Neural crest cell (in vitro differentiated cells): ENCODE data around the gene ST8SIA1. TPM values are rescaled to one million over a fixed set of nuclear protein-coding genes. Genes with fewer than 3 reads are reported as not detected.

ENCODE experiments used
- DNase-seq: peaks from one replicate; pipeline ENCODE4 v3.0.0; 2021; ENCODE audit warnings: low read depth, mixed read lengths, low spot score
- H3K27ac Mint-ChIP-seq: one replicate; pipeline ENCODE4 v1.8.0; 2021; ENCODE audit warnings: mild to moderate bottlenecking, mixed read lengths; ENCODE audit not compliant: unreplicated experiment
- H3K27me3 Mint-ChIP-seq: 2 replicates; pipeline ENCODE4 v1.8.0; 2021; ENCODE audit warnings: low read depth, mild to moderate bottlenecking, mixed read lengths
- H3K36me3 Mint-ChIP-seq: 2 replicates; pipeline ENCODE4 v1.8.0; 2021; ENCODE audit warnings: low read depth, mild to moderate bottlenecking, mixed read lengths
- H3K4me1 Mint-ChIP-seq: 2 replicates; pipeline ENCODE4 v1.8.0; 2021; ENCODE audit warnings: mixed read lengths
- H3K4me3 Mint-ChIP-seq: one replicate; pipeline ENCODE4 v1.8.0; 2021; ENCODE audit warnings: mild to moderate bottlenecking, mixed read lengths
- H3K9me3 Mint-ChIP-seq: 2 replicates; pipeline ENCODE4 v1.8.0; 2021; ENCODE audit warnings: mixed read lengths
- total RNA-seq: library from RNA; stranded (reverse); gene quantifications from 2 replicates; pipeline ENCODE4 v1.2.1, GENCODE V29; 2021
- TF ChIP-seq, protein P1 (sequence below): fragments of 200-600 bp; sonication (generic); conservative IDR thresholded peaks from 2 replicates; pipeline ENCODE4 v1.5.0; 2021; ENCODE audit warnings: antibody characterized with exemption, mild to moderate bottlenecking

The ST8SIA1 gene
- total RNA-seq, 1 donor from 2014 or later: 62.7 TPM

DNA sequence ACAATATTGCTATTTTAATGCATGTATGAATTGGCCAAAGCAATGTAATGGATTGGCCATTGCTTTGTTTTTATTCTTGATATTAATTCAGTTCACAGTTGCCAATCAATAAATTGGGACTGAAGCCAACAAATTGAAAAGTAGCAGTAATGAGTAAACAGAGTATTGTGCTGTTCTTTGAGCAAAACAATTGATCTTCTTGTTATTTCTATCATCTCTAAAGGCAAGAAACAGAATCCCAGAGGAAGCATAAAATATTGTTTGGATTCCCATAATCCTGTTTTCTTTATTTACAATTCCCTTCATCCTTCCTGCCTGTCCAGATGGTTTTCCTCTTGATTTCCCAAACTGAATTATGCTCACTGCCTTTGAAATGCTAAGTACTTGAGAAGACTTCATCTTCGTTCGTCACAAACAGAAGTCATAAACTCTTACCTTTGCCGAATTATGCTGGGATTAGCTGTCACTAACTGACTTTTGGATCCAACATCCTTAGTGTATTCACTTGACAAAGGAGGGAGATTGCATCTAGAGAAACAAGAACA lies 85.9 kb downstream of the ST8SIA1 start:
- Mint-ChIP-seq H3K27ac (no peak overlapping the region), H3K4me3 (no peak overlapping the region), H3K36me3 (peaks cover 25% of the 10 kb centered on the region), H3K9me3 (no peaks in the 10 kb centered on the region), H3K27me3 (no peaks in the 10 kb centered on the region), H3K4me1 (peaks cover 49% of the 10 kb centered on the region)
- TF ChIP-seq, protein P1, sequence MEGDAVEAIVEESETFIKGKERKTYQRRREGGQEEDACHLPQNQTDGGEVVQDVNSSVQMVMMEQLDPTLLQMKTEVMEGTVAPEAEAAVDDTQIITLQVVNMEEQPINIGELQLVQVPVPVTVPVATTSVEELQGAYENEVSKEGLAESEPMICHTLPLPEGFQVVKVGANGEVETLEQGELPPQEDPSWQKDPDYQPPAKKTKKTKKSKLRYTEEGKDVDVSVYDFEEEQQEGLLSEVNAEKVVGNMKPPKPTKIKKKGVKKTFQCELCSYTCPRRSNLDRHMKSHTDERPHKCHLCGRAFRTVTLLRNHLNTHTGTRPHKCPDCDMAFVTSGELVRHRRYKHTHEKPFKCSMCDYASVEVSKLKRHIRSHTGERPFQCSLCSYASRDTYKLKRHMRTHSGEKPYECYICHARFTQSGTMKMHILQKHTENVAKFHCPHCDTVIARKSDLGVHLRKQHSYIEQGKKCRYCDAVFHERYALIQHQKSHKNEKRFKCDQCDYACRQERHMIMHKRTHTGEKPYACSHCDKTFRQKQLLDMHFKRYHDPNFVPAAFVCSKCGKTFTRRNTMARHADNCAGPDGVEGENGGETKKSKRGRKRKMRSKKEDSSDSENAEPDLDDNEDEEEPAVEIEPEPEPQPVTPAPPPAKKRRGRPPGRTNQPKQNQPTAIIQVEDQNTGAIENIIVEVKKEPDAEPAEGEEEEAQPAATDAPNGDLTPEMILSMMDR: no peak
- DNase-seq: no peak

DNA sequence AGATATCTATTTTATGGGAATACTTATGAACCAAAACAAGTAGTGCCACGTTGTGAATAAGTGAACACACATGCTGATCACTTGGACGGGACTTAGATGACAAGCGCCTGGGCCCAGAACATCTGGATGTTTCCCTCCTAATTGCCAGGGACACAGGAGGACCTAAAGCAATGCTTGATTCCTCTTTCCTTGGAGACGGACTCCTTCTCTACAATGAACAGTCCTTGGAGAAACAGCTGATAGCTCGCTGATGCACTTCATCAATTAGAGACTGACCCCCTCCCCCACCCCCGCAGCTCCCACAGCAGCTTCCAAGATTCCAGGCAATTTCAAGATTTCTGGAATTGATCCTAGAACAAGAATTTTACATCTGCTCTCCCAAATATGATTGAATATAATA lies 86.4 kb downstream of the ST8SIA1 start:
- no peak for DNase-seq
- peak overlapping the region; percentile 75 for H3K27ac Mint-ChIP-seq
- TF ChIP-seq, protein P1: no peak
- peaks cover 22% of the 10 kb centered on the region for H3K36me3 Mint-ChIP-seq
- H3K9me3 Mint-ChIP-seq: no peaks in the 10 kb centered on the region
- peaks cover 50% of the 10 kb centered on the region for H3K4me1 Mint-ChIP-seq
- H3K27me3 Mint-ChIP-seq: no peaks in the 10 kb centered on the region
- H3K4me3 Mint-ChIP-seq: no peak overlapping the region

- Mint-ChIP-seq H3K27me3 (no peaks in the 10 kb centered on the region), H3K27ac (peak overlapping the region; percentile 89), H3K9me3 (no peaks in the 10 kb centered on the region), H3K36me3 (peaks cover 26% of the 10 kb centered on the region), H3K4me3 (peak overlapping the region; percentile 71), H3K4me1 (peaks cover 52% of the 10 kb centered on the region)
- no peak for DNase-seq
- TF ChIP-seq, protein P1: no peak
Observed at GRCh38 chr12:22246217-22246846, 88.2 kb downstream of the ST8SIA1 start.

GRCh38 chr12:22242726-22243125 lies 91.8 kb downstream of the ST8SIA1 start:
- H3K36me3 Mint-ChIP-seq: peaks cover 40% of the 10 kb centered on the region
- no peak for DNase-seq

DNA sequence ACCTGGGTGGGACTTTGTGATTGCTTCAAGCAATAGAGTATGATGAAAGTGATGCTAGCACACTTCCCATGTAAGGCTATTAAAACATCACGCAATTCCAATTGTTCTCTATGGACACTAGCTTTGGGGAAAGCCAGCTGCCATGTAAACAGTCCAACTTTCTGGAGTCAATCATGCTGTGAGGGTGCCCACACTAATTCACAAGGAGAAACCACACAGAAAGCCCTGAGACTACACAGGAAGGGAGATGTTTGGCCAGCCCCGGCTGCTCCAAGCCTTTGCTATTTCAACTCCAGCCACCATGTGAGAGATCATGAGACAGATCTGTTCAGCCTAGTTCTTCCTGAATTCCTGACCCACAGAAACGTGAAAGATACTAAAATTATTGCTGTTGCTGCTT lies 96.3 kb downstream of the ST8SIA1 start:
- H3K4me1 Mint-ChIP-seq: peaks cover 31% of the 10 kb centered on the region
- TF ChIP-seq, protein P1: no peak
- H3K27ac Mint-ChIP-seq: no peak overlapping the region
- no peak overlapping the region for H3K4me3 Mint-ChIP-seq
- H3K36me3 Mint-ChIP-seq: peaks cover 31% of the 10 kb centered on the region
- H3K27me3 Mint-ChIP-seq: no peaks in the 10 kb centered on the region
- DNase-seq: no peak
- peaks cover 7% of the 10 kb centered on the region for H3K9me3 Mint-ChIP-seq

More at GRCh38 chr12:22242726-22243125, 91.8 kb downstream of the ST8SIA1 start:
- peaks cover 33% of the 10 kb centered on the region for H3K4me1 Mint-ChIP-seq
- H3K9me3 Mint-ChIP-seq: peaks cover 7% of the 10 kb centered on the region
- no peaks in the 10 kb centered on the region for H3K27me3 Mint-ChIP-seq
- TF ChIP-seq, protein P1: no peak
- H3K27ac Mint-ChIP-seq: no peak overlapping the region
- H3K4me3 Mint-ChIP-seq: no peak overlapping the region
